ENCODE results near the gene TJP3.
"Not testable (repeated sequence)": the region's sequence is repeated elsewhere in the genome, so short reads cannot be mapped to it uniquely, and the experiment has no call there.

TJP3 gene, protein sequence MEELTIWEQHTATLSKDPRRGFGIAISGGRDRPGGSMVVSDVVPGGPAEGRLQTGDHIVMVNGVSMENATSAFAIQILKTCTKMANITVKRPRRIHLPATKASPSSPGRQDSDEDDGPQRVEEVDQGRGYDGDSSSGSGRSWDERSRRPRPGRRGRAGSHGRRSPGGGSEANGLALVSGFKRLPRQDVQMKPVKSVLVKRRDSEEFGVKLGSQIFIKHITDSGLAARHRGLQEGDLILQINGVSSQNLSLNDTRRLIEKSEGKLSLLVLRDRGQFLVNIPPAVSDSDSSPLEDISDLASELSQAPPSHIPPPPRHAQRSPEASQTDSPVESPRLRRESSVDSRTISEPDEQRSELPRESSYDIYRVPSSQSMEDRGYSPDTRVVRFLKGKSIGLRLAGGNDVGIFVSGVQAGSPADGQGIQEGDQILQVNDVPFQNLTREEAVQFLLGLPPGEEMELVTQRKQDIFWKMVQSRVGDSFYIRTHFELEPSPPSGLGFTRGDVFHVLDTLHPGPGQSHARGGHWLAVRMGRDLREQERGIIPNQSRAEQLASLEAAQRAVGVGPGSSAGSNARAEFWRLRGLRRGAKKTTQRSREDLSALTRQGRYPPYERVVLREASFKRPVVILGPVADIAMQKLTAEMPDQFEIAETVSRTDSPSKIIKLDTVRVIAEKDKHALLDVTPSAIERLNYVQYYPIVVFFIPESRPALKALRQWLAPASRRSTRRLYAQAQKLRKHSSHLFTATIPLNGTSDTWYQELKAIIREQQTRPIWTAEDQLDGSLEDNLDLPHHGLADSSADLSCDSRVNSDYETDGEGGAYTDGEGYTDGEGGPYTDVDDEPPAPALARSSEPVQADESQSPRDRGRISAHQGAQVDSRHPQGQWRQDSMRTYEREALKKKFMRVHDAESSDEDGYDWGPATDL

DNA sequence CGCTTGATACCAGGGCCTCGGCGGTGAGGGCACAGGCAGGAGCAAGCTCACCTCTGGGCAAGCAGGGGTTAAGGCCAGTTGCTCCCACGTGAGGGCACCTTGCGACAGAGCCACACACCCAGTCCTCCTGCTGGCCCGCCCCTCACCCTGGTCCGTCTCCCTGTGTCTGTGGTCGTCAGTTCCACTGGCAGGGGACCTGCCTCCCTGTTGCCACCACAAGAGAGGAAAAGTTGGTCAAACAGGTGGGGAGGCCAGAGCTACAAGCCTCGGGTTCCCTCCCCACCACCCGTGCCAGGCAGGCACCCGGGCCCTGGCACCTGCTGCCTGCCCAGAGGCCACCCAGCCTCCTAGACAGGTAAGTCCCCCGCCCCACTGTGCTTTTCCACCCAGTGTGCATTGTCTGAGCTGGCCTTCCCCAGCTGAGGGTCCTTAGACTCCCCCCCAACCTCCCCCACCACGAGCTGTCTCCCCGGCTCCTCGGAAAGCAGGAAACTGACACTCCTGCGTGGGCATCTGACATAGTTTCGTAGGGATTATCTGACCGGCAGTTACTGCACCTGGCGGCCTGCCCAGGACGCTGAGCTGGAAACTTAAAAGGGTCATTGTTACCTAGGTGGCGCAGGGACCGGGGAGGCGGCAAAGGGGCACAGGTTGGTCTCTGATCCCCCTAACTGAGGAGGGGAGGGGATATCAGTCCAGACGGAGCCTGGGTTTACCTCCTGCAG lies at the start of gene TJP3:
Gene TJP3, plus strand, starts transcription at position 178 of the 725 bp plus-strand sequence. CDS start 20,049 bp downstream, outside the sequence.
- no peak for DNase-seq (ENCODE audit: low read depth in 2 of 2)

DNA sequence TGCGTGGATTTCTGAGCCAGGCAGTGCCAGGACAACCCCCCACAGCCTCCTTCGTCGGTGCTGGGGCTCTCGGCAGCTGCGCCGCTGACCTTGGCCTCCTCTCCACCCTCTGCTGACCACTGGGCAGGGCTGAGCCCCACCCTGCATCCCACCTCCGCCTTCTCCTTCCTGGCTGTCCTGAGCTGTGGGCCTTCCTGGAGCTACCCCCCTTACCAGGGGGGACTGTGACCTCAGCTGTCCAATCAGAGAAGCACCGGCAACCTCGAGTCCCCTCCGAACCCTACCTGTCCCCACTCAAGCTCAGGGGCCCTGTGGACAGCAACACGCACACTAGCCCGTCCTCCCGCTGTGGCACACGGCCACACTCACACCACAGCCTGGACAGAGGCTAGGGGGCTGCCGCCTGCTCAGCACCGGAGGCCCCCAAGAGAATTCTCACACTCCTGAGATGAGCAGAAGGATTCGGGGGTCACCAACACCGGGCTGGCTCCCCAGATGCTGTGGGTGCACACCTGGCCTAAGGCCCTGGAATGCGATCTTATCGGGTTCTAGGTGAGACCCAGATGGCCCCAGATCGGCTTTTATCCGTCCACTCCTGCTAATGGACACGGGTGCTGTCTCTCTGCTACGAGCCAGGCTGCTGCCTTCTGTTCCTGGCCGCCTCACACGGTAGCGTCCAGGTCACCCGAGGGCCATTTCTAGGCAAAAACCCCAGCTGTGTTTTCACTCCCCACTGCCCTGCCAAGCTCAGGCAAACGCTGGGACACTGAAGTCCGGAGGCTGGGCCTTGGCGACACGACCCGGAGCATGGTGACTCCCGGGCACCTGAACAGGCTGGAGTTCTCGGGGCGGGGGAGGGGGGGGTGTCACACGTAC lies 49.1 kb upstream of the TJP3 start:
- DNase-seq (ENCODE audit: low read depth in 2 of 2) = no peak

DNA sequence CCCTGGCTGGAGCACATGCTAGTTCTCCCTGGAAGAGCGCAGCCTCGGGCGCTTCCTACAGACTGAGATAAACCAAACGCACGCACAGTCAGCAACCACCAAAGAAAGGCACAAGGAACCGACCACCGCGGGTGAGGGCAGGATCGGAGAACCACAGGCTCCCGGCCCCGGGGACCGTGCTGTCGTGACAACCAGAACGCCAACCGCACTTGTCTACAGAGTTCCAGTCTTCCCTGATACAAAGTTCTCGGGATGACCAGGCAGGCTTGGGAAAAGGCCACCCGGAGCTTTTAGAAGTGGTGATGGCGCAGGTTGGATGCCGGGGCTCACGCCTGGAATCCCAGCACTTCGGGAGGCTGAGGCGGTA lies 48.5 kb upstream of the TJP3 start:
- DNase-seq (ENCODE audit: low read depth in 2 of 2) = no peak

DNA sequence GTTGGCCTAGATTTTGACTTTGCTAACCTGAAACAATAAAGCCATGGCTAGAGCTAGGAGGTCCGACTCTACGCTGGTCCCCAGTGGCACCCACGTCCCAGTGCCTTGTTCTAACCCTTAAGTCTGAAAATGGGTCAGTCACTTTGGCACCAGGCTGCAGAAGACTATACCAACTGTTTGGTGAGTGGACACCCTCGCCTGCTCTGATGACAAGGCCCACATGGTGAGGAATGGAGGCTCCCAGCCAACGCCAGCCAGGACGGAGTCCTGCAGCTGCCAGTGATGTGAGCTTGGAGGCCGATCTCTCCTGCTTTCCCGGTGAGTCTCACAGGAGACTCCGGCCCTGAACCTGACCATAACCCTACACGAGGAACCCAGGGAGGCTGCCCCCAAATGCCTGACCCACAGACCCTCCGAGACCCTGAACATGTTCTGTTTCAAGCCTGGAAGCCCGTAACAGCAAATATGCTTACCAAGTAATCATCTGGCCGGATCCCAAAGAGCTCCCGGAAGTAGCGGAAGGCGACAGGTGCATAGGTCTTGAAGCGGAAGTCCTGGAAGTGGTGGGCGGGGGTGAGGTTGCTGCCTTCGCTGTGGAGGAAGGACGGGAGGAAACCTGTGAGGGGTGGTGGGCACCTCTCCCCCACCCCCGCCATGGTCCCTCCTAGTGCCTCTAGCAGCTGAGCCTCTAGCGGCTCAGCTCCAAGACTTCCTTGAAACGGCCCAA lies 47.5 kb upstream of the TJP3 start:
- DNase-seq (ENCODE audit: low read depth in 2 of 2) = no peak

DNA sequence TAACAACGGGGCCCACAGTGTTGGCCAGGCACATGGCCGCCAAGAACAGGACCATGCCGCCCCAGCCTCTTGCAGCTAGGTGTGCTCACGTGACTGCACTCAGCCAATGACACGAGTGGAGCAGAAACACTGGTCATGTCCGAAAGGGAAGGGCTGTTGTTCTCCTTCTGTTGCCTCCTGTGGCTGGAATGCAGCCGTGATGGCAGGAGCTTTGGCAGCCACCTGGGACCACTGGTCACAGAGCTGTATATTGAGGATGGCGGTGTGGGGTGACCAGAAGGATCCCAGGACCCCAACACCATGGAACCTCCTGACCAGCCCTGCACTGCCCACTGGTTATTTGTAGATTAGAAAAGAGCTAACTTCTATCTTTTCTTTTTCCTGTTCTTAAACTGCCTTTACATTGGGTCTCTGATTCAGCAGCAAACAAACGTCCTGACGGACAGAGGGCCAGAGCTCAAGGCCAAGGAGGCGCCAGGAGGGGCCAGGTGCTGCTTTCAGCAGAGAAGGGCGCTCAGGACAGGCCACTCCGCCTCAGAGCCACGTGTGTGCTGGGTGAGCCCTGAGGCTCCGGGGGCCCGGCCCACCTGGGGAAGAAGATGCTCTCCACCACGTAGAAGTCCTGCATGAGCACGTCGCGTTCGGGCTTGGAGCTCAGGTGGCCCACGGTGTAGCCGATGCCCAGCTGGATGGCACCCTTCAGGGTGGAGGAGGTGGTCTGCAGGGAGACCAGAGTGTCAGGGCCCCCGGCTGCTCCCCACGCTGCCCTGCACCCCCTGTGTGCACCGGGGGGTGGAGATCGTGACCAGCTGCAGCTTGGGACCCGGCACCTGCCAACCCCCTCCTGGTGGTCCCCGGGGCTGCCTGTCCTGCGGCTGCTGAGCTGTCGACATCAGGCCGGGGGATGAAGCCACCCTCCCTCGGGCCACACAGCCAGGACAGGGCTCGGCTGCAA lies 46.6 kb upstream of the TJP3 start:
- DNase-seq (ENCODE audit: low read depth in 2 of 2) = no peak

DNA sequence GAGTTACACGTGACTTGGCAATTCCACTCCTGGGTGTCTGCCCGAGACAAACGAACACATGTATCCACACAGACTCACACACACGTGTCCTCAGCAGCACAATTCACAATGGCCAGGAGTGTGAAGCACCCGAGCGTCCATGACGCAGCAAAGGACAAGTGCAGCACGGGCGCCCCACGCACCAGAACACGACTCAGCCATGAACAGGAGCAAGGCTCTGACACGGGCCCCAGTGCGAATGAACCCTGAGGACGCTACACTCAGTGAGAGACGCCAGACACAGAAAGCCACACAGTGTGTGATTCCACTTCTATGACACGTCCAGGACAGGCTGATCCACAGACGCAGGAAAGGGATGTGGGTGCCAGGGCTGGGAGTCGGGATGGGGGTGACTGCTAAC lies 44.3 kb upstream of the TJP3 start:
- DNase-seq (ENCODE audit: low read depth in 2 of 2) = no peak

DNA sequence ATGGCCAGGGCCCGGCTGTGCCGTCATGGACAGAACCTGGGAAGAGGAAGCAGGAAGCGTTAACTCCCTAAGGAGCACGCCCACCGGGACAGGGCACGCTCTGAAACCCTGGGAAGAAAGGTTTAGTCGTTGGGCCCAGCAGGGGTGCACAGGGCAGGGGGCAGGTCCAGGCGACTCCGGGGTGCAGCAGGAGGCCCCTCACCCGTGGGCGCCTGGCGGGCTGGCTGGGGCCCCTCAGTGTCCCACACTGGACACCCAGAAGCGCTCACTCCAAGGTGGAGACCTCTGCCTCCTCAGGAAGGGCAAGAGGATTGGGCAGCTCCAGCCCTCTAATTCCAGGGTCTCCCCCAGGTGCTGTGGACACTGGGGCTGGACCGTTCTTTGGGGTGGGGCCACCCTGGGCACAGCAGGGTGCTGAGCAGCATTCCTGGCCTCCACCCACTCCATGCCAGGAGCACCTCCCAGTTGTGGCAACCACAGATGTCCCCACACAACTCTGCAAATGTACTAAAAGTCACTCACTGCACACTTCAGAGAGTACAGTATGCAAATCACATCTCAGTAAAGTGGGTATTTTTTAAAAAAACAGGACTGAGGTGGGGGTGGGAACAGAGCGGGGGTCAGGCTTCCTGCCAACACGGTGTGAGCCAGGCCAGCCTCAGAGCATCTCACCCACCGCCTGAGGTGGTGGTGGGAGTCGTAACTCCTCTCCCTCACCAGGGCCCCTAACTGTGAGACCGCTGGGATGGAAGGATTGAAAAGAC lies 43.1 kb upstream of the TJP3 start:
- no peak for DNase-seq (ENCODE audit: low read depth in 2 of 2)

DNA sequence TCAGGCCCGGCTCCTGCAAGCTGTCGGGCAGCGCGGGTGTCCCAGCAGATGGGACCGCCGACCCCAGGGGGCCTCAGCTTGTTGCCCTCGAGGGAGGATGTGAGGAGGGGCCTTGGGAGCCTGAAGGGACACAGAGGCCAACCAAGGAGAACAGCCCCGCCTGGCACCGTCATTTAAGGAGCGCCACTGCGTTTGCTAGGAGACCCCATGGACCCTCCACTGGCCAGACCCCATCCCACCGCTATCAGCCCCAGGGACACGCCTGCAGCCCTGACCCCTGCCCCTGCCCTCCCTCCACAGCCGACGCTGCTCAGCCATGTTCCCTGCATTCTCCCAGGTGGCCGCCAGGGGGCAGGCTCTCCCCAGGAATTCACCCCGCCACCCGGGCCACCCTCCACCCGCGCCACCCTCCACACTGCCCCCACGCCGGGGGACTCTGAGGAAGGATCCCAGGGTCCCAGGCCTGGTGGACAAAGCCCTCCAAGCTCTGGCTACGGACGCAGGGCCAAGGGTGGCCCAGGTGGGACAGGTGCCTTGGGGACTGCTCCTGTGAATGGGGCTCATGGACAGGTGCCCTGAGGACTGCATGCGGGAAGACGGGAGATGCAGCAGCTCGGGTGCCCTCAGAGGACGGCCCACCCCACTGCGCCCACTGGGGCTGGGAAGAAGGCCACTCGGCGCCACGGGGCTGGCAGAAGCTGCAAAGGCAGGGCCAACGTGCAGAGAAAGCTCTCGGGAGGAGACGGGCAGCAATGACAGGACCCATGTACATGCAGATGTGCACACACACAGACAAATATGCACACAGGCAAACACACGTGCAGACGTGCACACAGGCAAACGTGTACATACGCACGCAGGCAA lies 42.3 kb upstream of the TJP3 start:
- no peak for DNase-seq (ENCODE audit: low read depth in 2 of 2)

DNA sequence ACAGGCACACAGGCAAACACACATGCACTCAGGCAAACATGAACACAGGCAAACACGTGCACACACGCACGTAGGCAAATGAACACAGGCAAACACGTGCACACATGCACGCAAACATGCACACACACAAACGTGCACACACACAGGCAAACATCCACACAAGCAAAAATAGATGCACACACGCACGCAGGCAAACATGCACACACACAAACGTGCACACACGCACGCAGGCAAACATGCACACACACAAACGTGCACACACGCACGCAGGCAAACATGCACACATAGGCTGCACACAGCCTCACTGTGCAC lies 41.7 kb upstream of the TJP3 start:
- DNase-seq (ENCODE audit: low read depth in 2 of 2) = not testable (repeated sequence)

DNA sequence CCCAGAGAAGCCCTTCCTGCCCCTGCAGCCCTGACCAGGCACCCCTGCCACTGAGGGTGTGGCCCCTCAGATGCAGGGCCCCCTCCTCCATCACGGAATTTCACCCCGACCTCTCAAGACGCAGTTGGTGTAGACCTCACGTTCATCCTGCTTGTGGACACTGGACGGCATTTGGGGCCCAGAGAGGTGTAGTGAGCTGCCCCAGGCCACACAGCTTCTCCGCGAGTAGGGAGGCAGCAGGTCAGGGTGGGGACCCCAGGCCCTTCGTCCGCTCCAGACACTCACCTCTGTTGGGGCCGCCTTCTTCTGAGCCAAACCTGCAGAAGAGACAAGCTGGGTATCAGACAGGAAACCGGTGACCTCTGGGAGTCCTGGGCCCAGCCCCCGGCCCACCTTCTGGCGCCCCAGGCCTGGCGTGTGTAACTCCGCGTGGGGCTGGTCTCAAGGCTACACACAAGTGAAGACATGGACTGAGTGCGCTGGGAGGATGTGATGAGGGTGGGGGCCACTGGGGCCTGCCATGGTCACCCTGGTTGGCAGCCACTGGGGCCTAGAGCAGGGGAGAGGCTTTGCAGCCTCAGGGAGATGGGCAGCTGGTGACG lies 41.0 kb upstream of the TJP3 start:
- no peak for DNase-seq (ENCODE audit: low read depth in 2 of 2)

DNA sequence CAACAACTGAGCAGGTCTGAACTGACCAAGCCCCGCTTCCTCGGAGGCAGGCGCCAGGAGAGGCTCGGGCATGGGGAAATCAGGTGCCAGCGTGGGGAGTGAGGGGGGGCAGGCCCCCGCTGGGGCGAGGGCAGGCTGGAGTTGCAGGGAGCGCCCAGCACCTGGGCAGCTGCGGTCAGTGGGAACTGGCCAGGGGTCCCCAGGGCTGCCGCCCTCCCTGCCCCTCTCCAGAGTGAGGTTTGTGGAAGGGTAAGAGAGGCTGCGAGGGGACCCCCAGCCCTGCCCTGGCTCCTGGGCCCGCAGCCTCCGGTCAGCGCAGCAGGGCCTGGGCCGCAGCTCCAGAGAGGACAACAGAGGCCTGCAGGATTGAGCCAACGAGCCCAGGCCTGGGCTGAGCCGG lies 40.4 kb upstream of the TJP3 start:
- DNase-seq (ENCODE audit: low read depth in 2 of 2) = no peak

DNA sequence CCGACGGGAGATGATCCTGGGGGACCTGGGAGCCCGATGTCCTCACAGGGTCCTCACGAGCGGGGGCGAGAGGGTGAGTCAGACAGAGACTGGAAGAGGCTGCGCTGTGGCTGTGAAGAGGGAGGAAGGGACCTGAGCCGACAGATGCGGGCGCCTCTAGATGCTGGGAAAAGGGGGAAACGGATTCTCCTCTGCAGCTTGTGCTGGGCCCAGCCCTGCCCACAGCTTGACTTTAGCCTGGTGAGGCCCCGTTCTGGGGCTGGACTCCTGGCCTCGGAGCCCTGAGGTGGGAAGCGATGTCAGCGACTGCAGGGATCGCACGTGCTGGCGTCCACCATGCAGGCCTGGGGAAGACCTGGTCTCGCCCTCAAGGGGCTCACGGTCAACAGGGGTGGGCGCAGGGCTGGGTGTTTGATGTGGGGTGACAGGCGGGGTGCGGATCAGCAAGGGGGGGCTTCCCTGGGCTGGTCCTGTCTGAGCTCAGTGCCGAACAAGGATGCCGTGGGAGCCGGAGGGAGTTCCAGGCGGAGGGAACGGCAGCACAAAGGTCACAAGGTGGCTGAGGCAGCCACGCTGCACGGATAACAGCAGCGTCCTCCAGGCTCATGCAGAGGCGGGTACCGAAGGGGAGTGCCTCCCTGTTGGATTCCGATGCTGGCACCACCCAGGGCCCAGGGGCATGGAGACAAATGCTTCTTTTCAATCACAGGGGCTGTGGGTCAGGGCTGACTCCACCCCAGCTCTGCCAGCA lies 39.7 kb upstream of the TJP3 start:
- no peak for DNase-seq (ENCODE audit: low read depth in 2 of 2)

DNA sequence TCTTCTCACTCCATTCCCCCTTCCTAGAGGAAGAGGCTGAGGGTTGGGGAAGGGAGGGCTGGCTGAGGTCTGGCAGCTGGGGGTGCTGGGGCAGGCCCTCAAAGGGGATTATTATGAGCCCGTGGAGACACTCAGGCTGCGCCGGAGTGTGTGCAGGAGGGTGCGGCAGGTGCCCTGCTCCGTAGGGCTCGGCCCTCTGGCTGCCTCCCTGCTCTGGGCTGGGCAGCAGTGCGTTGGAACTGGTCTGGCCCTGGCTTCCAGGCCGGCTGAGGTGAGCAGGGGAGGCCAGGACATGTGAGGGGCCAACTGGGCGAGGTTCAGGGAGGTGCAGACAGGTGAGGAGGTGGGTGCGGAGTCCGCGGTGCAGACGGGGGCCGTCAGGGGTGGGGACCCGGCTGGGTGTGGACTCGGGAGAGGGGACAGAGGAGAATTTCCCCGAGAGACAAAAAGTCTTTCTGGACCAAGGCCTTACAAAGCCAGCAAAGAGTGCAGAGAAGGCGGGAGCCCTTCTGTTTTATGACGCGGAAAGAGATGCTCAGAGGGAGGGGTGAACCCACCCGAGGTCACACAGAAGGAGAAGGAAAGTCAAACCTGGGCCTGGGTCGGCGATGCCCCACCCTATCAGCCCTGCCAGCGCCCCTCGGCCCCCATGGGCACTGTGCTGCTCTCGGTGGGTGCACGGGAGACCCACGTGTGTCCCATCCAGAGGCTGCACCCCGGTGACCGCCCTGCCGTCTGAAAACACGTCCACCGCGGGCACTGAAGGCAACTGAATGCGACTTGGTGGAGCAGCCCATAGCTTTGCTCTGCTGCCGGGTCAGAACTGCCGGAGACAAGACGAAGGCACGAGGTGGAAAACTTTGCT lies 38.9 kb upstream of the TJP3 start:
- no peak for DNase-seq (ENCODE audit: low read depth in 2 of 2)

DNA sequence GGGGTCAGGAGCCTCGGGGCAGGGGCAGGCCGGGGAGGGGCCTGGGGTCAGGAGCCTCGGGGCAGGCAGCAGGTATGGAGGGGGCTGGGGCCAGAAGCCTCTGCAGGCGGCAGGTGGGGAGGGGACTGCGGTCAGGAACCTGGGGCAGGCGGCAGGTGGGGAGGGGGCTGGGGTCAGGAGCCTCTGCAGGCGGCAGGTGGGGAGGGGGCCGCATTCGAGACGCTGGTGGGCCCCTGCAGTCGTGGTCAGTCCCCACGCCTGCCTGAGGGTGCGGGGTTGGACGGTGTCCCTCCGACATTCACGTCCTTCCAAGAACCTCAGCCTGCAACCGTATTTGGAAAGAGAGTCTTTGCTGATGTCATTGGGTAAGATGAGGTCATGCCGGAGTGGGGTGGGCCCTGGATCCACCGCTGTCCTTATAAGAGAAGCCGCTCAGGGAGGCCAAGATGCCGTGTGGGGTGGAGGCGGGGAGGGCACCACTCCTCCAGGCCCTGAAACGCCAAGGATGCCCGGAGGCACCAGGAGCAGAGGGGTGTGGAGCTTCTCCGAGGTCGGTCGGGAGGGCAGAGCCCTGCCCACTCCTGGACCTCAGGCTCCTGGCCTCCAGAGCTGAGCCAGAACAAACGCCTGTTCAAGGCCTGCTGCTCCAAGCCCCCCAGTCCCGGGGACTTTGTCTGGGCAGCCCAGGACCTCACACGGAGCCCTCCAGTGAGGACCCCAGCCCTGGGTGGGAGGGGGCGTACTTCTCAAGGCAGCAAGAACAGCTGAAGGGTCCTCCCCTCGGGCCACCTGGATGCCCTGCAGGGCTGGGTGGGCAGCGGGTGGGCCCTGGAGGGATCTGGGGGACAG lies 38.0 kb upstream of the TJP3 start:
- DNase-seq (ENCODE audit: low read depth in 2 of 2) = peak; percentile 35 to 38
